ENCODE results near the gene IL16.

- TF ChIP-seq CTCF (IDR thresholded peaks at IDR 0.05), result no peak
- no peak for TF ChIP-seq POLR2A (IDR thresholded peaks at IDR 0.05)
These were observed 22.4 kb upstream of the IL16 start for GRCh38 chr15:81174125-81174791.
